Measurements from ENCODE around the gene TOX3.

The TOX3 gene

DNA sequence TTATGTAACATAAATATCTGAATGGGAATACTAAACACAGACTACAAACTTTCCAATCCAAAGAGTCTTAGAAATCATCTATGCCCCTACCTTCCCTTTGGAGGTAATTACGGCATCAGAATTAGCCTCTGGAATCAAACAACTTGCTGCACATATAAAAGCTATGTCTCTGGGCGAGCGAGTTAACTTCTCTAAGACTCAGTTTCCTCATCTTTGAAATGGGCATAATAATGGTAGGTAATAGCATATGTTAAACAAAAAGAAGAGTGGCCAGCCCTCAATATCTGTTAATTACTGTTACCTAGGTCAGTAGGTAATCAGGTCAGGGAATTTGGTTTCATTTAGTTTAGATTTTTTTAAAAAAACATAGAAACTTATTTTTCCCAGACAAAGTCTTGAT, 153.5 kb downstream of the TOX3 start:
- no peak overlapping the region for H3K27ac ChIP-seq
- TF ChIP-seq, protein P1, sequence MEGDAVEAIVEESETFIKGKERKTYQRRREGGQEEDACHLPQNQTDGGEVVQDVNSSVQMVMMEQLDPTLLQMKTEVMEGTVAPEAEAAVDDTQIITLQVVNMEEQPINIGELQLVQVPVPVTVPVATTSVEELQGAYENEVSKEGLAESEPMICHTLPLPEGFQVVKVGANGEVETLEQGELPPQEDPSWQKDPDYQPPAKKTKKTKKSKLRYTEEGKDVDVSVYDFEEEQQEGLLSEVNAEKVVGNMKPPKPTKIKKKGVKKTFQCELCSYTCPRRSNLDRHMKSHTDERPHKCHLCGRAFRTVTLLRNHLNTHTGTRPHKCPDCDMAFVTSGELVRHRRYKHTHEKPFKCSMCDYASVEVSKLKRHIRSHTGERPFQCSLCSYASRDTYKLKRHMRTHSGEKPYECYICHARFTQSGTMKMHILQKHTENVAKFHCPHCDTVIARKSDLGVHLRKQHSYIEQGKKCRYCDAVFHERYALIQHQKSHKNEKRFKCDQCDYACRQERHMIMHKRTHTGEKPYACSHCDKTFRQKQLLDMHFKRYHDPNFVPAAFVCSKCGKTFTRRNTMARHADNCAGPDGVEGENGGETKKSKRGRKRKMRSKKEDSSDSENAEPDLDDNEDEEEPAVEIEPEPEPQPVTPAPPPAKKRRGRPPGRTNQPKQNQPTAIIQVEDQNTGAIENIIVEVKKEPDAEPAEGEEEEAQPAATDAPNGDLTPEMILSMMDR (conservative IDR thresholded peaks at IDR 0.05), result no peak

DNA sequence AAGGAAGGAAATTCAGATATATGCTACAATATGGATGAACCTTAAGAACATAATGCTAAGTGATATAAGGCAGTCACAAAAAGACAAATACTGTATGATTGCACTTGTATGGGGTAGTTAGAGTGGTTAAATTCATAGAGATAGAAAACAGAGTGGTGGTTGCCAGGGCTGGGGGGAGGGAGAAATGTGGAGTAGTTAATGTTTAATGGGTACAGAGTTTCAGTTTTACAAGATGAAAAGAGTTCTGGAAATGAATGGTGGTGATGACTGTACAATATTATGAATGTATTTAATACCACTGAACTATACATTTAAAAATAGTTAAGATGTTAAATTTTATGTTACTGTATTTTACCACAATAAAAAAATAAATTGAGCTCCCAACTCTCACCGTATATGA, 157.9 kb downstream of the TOX3 start:
- no peak overlapping the region for H3K27ac ChIP-seq
- TF ChIP-seq, protein P1 (conservative IDR thresholded peaks at IDR 0.05), result no peak

Measured in VCaP (cell line).